ENCODE data around the gene NFIA.

The NFIA gene

DNA sequence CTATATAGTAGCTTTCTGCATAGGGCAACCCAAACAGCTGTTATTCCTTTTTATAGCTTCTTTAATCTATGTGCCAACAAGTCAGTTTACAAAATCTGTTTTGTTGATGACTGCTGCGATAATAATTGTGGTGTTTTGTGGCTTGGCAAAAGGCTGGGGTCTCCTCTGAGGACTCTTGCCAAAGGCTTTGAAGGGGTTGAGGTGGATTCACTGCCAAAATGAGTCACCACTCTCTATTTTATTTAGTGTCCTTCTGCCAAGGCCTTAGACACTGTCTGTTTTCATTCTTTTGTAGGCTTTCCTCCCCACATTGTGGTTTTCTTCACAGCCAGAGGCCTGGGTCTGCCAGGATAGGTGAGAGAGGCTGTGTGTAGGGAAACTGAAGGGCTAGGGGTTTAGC lies 161.8 kb downstream of the NFIA start (continued):
- TF ChIP-seq, protein P1, sequence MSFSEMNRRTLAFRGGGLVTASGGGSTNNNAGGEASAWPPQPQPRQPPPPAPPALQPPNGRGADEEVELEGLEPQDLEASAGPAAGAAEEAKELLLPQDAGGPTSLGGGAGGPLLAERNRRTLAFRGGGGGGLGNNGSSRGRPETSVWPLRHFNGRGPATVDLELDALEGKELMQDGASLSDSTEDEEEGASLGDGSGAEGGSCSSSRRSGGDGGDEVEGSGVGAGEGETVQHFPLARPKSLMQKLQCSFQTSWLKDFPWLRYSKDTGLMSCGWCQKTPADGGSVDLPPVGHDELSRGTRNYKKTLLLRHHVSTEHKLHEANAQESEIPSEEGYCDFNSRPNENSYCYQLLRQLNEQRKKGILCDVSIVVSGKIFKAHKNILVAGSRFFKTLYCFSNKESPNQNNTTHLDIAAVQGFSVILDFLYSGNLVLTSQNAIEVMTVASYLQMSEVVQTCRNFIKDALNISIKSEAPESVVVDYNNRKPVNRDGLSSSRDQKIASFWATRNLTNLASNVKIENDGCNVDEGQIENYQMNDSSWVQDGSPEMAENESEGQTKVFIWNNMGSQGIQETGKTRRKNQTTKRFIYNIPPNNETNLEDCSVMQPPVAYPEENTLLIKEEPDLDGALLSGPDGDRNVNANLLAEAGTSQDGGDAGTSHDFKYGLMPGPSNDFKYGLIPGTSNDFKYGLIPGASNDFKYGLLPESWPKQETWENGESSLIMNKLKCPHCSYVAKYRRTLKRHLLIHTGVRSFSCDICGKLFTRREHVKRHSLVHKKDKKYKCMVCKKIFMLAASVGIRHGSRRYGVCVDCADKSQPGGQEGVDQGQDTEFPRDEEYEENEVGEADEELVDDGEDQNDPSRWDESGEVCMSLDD (tag by site-specific recombination; IDR thresholded peaks at IDR 0.05): no peak
- TF ChIP-seq ZNF510 (tag by site-specific recombination; IDR thresholded peaks at IDR 0.05; ENCODE audit: insufficient replicate concordance) (no peak), ZNF24 (tag by site-specific recombination; IDR thresholded peaks at IDR 0.05) (0 out of 2 replicates have a peak, but pooled peaks have one; percentile 63), ZNF10 (tag by site-specific recombination; IDR thresholded peaks at IDR 0.05) (no peak), ZNF843 (tag by site-specific recombination; IDR thresholded peaks at IDR 0.05) (peak; percentile 76), ZNF558 (tag by site-specific recombination; IDR thresholded peaks at IDR 0.05) (no peak), OSR2 (tag by site-specific recombination; IDR thresholded peaks at IDR 0.05) (peak; percentile 64), ZBTB21 (tag by site-specific recombination; IDR thresholded peaks at IDR 0.05) (peak; percentile 24; the same call in 1 of the 2 replicates), ZNF521 (tag by site-specific recombination; IDR thresholded peaks at IDR 0.05) (no peak), ZNF791 (tag by site-specific recombination; IDR thresholded peaks at IDR 0.05) (no peak), ZBTB20 (tag by site-specific recombination; IDR thresholded peaks at IDR 0.05) (peak; percentile 38), ZBTB8A (tag by site-specific recombination; IDR thresholded peaks at IDR 0.05) (no peak), ZNF426 (tag by site-specific recombination; IDR thresholded peaks at IDR 0.05) (no peak), ZNF302 (tag by site-specific recombination; IDR thresholded peaks at IDR 0.05; ENCODE audit: low read depth) (no peak), ZNF529 (tag by site-specific recombination; IDR thresholded peaks at IDR 0.05; ENCODE audit: insufficient replicate concordance) (no peak), SALL2 (tag by site-specific recombination; IDR thresholded peaks at IDR 0.05; ENCODE audit: borderline replicate concordance) (no peak), EGR2 (tag by site-specific recombination; IDR thresholded peaks at IDR 0.05; ENCODE audit: low read depth) (no peak), ZNF366 (tag by site-specific recombination; conservative IDR thresholded peaks at IDR 0.05) (peak; percentile 71), KLF9 (tag by site-specific recombination; IDR thresholded peaks at IDR 0.05; ENCODE audit: low read depth) (no peak), ZNF423 (tag by site-specific recombination; IDR thresholded peaks at IDR 0.05) (no peak), ZNF561 (tag by site-specific recombination; IDR thresholded peaks at IDR 0.05; ENCODE audit: borderline replicate concordance) (0 out of 2 replicates have a peak, but pooled peaks have one; percentile 34), ZNF544 (tag by site-specific recombination; IDR thresholded peaks at IDR 0.05) (no peak), FEZF1 (tag by site-specific recombination; IDR thresholded peaks at IDR 0.05) (peak; percentile 58), ZNF404 (tag by site-specific recombination; IDR thresholded peaks at IDR 0.05) (no peak), ZSCAN4 (tag by site-specific recombination; IDR thresholded peaks at IDR 0.05) (no peak)
- TF ChIP-seq, protein P2, sequence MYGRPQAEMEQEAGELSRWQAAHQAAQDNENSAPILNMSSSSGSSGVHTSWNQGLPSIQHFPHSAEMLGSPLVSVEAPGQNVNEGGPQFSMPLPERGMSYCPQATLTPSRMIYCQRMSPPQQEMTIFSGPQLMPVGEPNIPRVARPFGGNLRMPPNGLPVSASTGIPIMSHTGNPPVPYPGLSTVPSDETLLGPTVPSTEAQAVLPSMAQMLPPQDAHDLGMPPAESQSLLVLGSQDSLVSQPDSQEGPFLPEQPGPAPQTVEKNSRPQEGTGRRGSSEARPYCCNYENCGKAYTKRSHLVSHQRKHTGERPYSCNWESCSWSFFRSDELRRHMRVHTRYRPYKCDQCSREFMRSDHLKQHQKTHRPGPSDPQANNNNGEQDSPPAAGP (tag by site-specific recombination; IDR thresholded peaks at IDR 0.05): no peak
- TF ChIP-seq, protein P3, sequence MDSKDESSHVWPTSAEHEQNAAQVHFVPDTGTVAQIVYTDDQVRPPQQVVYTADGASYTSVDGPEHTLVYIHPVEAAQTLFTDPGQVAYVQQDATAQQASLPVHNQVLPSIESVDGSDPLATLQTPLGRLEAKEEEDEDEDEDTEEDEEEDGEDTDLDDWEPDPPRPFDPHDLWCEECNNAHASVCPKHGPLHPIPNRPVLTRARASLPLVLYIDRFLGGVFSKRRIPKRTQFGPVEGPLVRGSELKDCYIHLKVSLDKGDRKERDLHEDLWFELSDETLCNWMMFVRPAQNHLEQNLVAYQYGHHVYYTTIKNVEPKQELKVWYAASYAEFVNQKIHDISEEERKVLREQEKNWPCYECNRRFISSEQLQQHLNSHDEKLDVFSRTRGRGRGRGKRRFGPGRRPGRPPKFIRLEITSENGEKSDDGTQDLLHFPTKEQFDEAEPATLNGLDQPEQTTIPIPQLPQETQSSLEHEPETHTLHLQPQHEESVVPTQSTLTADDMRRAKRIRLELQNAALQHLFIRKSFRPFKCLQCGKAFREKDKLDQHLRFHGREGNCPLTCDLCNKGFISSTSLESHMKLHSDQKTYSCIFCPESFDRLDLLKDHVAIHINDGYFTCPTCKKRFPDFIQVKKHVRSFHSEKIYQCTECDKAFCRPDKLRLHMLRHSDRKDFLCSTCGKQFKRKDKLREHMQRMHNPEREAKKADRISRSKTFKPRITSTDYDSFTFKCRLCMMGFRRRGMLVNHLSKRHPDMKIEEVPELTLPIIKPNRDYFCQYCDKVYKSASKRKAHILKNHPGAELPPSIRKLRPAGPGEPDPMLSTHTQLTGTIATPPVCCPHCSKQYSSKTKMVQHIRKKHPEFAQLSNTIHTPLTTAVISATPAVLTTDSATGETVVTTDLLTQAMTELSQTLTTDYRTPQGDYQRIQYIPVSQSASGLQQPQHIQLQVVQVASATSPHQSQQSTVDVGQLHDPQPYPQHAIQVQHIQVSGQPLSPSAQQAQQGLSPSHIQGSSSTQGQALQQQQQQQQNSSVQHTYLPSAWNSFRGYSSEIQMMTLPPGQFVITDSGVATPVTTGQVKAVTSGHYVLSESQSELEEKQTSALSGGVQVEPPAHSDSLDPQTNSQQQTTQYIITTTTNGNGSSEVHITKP (tag by site-specific recombination; IDR thresholded peaks at IDR 0.05): 0 out of 2 replicates have a peak, but pooled peaks have one; percentile 48
- TF ChIP-seq, protein P4, sequence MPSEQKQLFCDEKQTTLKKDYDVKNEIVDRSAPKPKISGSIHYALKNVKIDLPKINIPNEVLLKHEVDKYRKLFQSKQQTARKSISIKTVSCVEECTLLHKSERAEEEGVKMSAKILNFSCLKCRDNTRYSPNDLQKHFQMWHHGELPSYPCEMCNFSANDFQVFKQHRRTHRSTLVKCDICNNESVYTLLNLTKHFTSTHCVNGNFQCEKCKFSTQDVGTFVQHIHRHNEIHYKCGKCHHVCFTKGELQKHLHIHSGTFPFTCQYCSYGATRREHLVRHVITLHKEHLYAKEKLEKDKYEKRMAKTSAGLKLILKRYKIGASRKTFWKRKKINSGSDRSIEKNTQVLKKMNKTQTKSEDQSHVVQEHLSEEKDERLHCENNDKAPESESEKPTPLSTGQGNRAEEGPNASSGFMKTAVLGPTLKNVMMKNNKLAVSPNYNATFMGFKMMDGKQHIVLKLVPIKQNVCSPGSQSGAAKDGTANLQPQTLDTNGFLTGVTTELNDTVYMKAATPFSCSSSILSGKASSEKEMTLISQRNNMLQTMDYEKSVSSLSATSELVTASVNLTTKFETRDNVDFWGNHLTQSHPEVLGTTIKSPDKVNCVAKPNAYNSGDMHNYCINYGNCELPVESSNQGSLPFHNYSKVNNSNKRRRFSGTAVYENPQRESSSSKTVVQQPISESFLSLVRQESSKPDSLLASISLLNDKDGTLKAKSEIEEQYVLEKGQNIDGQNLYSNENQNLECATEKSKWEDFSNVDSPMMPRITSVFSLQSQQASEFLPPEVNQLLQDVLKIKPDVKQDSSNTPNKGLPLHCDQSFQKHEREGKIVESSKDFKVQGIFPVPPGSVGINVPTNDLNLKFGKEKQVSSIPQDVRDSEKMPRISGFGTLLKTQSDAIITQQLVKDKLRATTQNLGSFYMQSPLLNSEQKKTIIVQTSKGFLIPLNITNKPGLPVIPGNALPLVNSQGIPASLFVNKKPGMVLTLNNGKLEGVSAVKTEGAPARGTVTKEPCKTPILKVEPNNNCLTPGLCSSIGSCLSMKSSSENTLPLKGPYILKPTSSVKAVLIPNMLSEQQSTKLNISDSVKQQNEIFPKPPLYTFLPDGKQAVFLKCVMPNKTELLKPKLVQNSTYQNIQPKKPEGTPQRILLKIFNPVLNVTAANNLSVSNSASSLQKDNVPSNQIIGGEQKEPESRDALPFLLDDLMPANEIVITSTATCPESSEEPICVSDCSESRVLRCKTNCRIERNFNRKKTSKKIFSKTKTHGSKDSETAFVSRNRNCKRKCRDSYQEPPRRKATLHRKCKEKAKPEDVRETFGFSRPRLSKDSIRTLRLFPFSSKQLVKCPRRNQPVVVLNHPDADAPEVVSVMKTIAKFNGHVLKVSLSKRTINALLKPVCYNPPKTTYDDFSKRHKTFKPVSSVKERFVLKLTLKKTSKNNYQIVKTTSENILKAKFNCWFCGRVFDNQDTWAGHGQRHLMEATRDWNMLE (tag by site-specific recombination; conservative IDR thresholded peaks at IDR 0.05; ENCODE audit: low read depth): no peak

Data from HEK293 (cell line).